ENCODE measurements around the gene DLGAP1.

DNA sequence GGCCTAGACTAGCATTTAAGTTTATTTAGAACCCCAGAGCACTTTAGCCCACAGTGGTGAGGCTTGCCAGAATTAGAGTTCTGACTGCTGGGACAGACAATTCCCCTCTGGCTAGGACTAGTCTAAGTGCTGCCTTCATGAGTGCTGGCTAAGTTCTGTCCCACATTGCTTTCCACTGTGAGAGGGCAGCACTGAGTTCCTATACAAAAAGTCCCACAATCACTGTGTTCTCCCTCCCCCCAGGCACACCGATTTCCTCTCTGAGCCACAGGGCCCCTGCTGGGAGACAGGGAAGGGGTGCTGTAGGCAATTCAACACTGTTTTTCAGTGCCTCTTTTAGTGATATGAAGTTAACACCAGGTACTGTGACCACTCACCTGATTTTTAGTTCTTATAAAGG, 310.9 kb downstream of the DLGAP1 start:
- TF ChIP-seq, protein P1, sequence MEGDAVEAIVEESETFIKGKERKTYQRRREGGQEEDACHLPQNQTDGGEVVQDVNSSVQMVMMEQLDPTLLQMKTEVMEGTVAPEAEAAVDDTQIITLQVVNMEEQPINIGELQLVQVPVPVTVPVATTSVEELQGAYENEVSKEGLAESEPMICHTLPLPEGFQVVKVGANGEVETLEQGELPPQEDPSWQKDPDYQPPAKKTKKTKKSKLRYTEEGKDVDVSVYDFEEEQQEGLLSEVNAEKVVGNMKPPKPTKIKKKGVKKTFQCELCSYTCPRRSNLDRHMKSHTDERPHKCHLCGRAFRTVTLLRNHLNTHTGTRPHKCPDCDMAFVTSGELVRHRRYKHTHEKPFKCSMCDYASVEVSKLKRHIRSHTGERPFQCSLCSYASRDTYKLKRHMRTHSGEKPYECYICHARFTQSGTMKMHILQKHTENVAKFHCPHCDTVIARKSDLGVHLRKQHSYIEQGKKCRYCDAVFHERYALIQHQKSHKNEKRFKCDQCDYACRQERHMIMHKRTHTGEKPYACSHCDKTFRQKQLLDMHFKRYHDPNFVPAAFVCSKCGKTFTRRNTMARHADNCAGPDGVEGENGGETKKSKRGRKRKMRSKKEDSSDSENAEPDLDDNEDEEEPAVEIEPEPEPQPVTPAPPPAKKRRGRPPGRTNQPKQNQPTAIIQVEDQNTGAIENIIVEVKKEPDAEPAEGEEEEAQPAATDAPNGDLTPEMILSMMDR (IDR thresholded peaks at IDR 0.05), result peak; percentile 7
- TF ChIP-seq EZH2phosphoT487 (IDR thresholded peaks at IDR 0.05), result no peak
